ENCODE data around the gene PPIG.

DNA sequence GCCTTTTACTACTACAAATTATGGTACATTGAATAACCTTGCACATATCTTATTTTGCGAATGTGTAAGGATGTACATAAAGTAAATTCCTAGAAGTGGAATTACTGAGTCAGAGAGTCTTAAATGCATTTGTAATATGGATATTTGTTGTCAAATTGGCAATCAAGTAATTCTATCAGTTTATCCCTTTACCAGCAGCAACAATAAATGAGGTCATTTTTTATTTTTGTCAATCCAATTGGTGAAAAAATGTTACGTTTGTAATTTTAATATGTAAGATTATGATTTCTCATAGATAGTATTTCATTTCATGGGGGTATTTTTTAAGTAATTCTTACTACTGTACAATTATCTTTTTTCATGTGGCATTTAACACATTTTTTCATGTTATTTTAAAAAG is 14.8 kb downstream of the PPIG start:
- TF ChIP-seq, protein P1, sequence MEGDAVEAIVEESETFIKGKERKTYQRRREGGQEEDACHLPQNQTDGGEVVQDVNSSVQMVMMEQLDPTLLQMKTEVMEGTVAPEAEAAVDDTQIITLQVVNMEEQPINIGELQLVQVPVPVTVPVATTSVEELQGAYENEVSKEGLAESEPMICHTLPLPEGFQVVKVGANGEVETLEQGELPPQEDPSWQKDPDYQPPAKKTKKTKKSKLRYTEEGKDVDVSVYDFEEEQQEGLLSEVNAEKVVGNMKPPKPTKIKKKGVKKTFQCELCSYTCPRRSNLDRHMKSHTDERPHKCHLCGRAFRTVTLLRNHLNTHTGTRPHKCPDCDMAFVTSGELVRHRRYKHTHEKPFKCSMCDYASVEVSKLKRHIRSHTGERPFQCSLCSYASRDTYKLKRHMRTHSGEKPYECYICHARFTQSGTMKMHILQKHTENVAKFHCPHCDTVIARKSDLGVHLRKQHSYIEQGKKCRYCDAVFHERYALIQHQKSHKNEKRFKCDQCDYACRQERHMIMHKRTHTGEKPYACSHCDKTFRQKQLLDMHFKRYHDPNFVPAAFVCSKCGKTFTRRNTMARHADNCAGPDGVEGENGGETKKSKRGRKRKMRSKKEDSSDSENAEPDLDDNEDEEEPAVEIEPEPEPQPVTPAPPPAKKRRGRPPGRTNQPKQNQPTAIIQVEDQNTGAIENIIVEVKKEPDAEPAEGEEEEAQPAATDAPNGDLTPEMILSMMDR (IDR thresholded peaks at IDR 0.05): no peak
- no peak for TF ChIP-seq ZFX (IDR thresholded peaks at IDR 0.05; ENCODE audit: borderline replicate concordance)
